Measurements from ENCODE around the gene KCNJ10.
"Not testable (repeated sequence)": the region's sequence is repeated elsewhere in the genome, so short reads cannot be mapped to it uniquely, and the experiment has no call there.

The KCNJ10 gene

DNA sequence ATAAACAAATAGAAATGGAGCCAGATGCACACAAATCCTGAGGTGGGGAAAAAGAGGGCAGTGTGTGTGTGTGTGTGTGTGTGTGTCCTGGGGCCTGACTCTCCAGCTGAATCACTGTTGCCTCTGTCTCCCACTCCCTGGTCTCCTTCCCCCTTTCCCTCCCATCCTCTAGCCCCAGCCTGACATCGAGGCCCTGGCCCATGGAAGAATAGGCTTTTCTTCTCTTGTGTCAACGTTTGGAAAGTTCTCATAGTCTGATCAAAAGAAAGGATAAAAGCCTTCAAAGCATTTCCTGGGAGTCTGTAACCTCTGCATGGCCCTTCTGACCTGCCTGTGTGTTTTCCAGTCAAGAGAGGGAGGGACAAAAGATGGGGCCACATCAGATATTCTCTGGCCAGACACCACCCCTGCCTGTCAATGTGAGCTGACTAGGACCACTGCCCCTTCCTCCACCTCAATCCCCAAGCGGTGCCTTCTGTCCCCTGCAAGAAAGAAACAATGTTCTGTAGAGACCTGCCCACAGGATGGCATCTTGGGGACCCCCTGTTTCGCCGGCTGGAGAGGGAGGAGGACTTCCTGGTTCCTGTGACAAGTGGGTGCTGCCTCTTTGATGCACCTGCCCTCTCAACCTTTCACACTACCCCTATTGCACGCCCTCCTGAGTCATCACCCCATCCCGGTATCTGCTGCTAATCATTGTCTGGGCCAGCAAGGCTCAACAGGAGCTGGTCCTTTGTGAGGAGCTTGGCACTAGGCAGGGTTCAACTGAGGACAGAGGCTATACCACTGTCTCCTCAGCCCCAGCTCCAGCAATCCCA is 16.2 kb downstream of the KCNJ10 start:
- DNase-seq = no peak

DNA sequence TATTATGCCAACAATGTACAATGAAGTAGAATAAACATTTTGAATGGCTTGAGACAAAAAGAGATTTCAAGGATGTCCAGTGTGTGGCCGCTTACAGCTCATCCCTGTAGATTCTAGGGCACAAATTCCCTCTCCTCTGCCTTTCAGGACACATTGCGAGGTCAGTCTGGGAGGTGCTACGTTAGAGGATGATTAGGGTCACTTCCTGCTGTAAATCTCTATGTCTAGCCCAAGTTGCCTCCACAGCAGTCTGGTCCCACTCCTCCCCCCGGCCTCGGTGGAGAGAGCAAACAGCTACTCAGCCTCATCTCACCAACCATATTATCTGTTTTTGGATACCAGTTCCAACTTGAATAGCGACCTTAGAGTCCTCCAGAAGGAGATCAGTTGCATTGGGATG is 17.0 kb downstream of the KCNJ10 start:
- no peak for DNase-seq

DNA sequence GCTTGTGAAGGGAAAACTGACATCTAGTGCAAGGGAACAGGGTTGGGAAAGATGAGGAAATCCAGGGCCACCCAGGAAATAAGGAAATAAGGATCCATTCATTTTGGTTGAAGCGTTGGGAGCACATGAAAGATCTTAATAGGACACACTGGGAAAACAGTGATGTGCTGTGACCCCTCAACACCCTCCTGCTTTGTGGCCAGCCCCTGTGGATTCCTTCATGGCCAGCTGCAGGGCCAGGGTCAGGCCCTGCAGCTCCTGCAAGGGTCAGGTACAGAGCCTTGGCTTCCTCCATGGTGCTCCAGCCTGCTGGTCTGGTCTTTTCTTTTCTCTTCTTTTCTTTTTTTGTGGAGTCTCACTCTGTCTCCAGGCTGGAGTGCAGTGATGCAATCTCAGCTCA is 19.3 kb downstream of the KCNJ10 start:
- DNase-seq = no peak

DNA sequence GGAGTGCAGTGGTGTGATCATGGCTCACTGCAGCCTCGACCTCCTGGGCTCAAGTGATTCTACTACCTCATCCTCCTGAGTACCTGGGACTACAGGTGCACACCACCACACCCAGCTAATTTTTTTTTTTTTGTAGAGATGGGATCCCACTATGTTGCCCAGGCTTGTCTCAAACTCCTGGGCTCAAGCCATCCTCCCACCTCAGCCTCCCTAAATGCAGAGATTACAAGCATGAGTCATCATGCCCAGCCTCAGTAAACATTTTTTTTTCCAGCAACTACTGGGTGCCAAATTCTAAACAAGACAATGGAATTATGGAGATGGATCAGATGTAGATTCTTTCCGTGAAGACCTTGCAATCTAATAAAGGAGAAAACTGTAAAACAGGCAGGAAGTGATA is 19.8 kb downstream of the KCNJ10 start:
- not testable (repeated sequence) for DNase-seq

DNA sequence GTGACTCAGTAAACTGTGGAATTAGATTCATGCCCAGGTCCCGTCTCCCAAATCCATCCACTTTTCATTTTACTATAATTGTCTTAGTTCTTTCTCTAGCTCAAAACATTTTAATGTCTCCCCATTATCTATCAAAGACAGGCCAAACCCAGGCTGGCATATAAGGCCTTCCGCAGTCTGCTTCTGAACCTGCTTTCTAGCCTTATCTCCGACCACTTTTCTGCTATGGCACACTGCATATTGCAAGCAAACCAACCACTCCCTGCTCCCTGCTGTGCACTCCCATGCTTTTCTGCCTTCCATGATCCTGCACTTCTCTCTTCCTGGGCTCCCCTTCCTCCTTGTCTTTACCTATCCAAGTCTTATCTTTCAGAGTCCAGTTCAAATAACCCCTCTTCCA is 20.9 kb downstream of the KCNJ10 start:
- DNase-seq = no peak

DNA sequence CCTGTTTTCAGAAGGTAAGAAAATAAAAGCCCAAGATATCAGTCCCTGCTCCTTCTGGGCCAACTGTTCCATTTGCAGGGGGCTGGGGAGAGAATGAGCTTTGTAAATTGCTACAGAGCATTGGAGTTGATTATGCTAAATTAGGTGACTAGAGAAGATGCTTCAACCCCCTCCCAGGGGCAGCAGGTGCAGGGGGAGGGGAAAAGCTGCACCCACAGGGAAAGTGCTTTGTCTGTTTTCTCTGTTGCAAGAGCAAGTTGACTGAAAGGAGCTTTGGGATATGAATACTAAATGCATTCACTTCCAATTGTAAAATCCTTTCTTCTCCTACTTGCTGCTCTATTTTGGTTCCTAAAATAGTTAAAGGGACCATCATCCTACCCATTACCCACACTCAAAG is 21.6 kb downstream of the KCNJ10 start:
- no peak for DNase-seq

DNA sequence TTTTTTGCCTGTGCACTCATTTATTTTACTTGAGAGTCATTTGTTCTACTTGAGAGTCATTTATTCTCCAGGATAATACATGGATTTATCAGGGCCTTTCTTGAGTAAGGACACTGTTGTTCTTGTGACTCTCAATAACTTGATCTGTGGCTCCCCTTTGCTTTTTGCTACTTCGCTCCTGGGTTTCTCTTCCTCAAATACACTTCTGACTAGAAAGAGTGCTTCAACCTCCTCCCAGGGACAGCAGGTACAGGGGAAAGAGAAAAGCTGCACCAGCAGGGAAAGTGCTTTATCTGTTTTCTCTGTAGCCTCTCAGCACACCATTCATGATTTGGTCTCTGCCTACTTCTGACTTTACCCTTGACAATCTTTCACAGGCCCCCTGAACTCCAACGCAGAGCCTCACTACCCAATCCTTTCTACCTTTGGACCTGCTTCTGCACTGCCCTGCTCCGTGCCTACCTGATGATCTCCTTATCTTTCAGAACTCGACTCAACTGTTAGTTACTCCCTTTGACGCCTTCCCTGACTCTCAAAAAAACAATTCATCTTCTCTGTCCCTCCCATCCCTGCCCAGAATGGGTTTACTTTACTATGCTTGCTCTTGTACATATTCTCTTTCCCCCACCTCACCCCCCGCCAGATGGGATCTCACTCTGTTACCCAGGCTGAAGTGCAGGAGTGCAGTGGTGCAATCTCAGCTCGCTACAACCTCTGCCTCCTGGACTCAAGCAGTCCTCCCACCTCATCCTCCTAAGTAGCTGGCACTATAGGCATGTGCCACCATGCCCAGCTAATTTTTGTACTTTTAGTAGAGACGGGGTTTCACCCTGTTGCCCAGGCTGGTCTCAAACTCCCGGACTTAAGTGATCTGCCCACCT is 22.6 kb downstream of the KCNJ10 start:
- DNase-seq = no peak

DNA sequence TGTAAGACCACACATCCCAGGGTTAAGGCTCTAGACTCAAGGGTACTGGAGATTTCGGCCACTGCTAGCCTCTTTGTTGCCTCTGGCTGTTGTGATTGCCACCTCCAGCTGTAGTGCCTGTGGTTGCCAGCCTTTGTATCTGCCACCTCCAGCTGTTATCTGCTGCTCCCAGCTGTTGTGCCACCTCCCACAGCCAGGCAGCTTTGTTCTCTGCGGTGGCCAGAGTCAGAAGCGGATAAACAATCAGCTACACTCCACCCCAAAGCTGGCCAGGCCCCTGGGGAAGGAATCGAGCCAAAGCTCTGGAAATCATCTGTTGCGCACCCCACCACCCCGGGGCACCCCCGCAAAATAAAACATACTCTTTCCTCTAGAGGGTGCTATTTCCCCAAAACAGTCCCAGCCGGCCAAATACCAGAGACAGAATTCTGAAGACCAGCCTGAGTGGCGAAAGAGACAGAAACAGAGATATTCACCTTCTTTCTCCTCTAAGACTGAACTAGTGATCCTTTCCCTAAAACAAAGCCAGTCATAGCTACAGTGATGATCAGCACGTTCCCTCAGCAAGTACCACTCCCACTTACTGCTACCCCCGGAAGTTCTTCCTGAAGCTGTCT is 23.4 kb downstream of the KCNJ10 start:
- peak; percentile 11 to 41 for DNase-seq

DNA sequence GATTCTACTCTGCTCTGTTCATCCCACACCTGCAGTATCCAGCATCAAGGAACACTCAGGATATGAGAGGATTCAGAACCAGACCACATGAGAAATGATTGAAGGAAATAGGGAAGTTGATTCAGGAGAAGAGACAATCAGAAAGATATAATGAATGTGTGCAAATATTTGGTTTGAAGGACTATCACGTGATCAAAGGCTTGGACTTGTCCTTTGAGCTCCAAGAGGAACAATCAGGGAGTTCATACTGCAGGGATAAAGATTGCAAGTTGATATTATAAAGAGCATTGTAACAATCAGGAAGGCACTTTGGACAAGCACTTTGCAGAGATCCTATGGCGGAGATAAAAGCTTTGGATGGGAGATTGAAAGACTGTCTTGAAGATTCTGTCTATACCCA is 24.3 kb downstream of the KCNJ10 start:
- no peak for DNase-seq

DNA sequence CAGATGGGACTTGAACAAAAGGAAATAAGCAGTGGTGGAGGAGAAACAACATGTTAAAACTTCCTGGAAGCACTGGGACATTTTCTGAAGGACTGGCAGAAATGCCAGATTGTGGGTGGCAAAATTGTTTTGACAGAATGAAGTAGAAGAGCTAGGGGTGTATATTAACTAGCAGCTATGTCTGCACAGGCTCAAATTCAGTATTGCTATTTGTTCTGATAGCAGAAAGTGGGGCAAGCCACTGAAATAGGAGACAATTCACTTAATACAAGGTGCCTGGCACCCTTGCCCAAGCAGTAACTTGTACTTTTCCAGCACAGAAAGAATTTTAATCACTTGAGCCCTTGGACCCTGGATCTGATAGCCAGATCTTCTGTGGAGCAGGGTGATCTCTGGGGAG is 26.4 kb downstream of the KCNJ10 start:
- no peak for DNase-seq

DNA sequence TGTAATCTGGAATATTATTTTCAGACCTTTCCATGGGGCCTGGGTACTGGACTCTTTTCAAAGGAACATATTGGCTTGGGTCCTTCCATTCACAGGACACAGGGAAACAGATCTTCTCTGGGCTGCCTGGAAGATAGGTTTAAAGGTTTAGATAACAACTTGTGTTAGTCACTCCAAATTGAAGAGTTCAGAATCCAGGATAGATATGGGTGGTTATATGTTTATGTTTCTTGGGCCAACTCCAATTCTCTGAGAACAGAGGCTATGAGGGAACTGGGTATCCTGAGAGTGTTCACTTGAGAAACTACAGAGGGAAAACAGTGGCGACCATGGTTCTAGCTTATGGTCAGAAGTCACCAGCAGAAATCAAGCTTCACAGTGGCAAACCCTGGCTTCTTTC is 29.5 kb downstream of the KCNJ10 start:
- no peak for DNase-seq

DNA sequence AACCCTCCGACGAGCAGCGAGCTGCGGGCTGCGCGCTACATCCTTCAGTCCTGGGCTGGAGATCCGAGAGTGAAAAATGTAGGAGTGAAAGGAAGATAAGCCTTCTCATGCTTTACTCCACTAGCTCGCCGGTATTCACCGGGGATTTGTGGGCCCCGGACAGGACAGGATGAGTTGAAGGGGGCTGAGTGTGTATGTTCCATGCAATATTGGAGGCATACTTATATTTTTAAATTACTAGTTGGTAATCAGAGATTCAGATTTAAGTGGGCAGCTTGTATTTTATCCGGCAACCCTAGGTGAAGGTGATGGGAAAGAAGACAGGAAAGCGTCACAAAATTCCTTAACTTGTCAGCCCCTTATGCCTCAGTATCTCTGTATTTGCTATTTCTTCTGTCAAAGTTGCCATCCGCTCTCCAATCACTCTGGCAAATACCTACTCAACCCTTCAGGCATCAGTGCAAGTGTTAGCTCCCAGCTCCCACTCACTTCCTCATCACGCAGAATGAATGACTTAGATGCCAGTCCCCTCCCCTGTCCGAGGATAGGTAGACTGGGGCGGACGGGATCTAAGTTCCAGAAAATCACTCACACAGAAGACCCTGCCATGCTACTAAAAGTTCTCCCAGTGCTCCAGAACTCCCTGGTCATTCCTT is 37.7 kb downstream of the KCNJ10 start:
- peak in 1 of 2 experiments; percentile 17 for DNase-seq

DNA sequence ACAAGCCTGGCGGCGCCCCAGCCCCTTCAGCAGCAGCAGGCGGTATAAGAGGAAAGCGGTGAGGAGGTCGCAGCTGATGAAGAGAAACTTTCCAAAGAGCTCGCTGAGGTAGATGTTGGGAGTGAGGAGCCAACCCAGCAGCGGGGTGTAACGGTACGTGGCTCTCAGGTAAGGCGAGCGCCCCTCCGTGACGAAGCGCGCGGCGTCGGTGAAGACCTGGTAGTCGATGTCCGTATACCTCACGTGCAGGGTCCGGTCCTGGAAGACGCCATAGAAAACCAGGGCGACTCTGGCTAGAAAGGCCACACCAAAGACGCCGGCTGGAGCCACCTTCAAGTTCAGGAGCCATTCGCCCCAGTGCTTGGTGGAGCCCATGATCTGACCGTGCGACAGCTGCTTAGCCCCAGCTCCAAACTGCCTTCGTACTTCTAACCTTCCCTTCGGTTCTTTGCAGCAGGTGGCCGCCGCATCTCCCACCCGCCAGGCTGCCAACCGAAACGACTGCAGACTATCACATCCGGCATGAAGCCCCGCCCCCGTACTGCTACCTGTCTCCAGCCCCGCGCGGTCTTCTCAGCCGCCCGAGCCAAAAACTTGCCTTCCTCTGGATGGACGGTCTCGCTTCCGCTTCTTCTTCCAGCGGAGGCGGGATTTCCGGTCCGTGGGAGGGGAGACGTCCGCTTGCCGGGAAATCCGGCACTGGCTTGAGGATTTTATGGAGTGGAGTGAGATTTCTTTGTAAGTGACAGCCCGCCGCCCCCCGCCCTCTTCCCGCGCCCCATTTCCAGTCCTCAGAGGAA is 38.4 kb downstream of the KCNJ10 start, which contains the start of gene PIGM:
TSS of gene PIGM (minus strand) at position 626 of the 800 bp plus-strand sequence. CDS start at position 375, 251 bp downstream.
- DNase-seq = peak; percentile 93 to 97

DNA sequence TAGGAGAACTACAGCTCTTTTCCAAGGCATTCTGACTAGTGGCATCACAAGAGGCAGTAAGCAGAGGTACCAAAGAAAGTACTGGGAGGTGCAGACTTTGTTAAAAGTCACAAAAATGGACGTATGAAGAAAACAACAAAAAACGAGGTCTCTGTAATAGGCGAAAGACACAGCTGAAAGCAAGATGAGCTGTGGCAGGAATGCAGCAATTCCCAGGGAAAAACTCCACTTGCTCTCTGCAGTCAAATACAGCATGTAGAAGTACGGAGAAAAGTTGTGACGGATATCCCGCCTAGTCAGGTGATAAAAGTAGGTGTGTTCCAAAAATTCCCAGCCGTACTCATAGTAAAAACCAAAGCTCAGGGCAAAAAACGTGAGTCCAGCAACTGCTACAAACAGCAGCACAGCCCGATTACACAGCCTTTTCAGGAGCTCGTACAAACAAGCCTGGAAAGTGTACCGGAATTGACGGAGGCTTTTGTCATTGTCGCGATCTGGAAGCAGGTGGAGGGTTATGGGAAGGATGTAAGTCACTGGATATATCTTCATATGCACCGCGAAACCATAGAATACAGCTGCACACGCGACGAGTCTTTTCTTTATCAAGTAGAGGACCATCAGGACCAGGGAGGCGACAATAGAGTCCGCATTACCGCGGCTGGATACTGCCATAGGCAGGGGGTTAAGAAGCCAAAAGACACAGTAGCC is 39.1 kb downstream of the KCNJ10 start:
- DNase-seq = peak; percentile 9 to 36

DNA sequence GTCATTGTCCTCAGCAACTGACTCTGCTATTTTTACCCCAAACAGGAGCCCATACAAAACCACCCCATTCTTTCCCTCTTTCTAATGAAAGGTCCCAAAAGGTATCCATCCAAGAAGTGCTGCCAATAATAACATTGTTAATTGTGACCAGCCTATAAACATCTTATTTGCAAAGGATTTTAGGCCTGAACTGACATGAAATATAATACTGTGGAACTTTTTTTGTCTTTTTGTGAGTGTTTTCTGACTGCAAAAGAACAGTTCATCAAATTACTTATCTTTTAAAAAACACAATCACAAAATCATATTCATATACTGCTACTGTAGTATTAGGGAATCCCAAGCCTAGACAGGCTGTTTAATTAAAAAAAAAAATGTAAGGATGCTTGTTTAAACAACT is 41.5 kb downstream of the KCNJ10 start:
- DNase-seq = no peak

DNA sequence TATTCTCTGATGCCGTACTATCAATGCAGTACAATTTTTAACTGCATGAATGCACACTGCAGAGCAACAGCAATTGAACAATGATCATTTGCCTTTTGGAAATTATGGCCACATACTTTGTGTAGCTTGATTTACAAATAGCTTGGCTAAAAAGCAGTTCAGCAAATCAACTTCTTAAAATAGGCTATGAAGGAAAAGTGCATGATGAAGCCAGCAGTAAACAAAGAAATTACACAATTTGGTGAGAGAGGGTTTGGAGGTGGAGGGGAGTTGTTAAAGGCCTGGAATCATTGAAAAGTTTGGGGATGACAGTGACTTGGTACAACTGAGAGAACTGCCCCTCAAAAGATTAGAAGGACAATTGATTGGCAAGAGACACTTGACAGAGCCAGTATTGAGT is 44.6 kb downstream of the KCNJ10 start:
- DNase-seq = no peak

DNA sequence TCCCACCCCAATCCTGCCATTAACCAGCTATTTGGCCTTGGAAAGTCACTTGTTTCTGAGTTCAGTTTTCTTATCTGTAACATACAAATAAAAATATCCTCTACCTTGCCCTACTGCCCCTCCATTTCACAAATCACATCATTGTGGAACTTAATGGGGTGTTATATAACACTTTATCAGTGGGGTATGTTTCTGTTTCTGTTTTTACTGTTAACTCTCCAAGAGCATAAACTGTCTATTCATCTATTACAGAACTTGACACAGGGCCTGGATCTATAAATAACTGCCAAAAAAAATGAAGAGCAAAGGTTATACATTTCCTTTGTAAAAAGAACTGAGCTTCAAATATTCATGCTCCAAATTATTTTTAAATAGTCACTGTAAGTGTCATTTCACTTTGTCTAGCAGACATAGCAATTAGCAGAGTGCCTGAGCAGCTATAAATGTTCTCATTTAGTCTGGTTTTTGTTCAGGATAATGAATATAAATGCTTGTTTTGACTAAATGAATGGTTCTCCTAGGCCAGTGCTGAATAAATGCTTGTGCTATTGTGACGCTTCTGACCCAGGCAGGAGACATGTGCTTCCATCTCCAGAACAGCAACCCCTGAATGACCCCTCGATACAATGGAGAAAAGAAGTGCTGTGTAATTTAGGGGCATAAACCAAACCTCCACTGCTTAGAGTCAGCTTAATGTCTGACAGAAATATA is 45.6 kb downstream of the KCNJ10 start:
- DNase-seq = no peak

DNA sequence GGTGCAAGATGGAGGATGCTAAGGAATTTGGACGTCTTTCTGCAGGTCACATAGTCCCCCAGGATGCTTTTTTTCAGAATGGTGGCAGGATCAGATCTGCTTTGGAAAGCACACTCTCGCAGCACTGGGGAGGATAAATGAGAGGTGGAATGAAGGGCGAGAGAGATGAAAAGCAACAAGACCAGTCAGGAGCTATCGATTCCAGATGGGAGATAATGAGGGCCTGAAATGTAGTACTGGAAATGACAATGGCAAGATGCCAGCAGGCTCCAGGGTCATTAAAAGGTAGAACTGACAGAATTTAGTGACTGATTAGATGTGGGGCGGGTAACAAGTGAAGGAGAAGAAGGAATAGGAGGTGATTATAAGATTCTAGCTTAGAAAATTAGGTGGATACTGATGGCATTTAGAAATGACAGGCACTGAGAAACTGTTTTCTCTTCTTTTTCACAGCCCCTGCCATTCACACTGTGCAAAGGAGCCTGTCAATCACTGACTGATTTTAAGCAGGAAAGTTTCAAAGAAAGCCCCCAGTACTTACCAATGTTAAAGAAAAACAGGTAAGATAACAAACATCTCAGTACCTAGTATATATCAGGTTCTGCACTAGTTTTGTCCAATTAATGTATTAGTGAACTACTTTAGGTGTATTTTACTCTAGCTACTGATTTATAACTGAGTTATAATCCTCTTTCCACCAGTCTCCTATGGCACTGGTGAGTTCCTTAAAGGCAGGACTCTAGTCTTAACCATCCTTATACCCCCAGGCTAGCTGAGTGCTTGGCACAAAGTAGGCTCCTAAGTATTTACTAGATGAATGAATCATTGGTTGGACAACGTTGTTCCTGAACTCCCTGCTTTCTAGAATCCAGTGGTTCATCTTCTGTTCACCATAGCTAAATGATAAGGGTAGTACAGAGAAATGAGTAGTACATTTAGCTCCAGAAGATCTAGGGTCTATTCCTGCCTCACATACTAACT is 47.3 kb downstream of the KCNJ10 start:
- peak in 1 of 2 experiments; percentile 50 for DNase-seq

DNA sequence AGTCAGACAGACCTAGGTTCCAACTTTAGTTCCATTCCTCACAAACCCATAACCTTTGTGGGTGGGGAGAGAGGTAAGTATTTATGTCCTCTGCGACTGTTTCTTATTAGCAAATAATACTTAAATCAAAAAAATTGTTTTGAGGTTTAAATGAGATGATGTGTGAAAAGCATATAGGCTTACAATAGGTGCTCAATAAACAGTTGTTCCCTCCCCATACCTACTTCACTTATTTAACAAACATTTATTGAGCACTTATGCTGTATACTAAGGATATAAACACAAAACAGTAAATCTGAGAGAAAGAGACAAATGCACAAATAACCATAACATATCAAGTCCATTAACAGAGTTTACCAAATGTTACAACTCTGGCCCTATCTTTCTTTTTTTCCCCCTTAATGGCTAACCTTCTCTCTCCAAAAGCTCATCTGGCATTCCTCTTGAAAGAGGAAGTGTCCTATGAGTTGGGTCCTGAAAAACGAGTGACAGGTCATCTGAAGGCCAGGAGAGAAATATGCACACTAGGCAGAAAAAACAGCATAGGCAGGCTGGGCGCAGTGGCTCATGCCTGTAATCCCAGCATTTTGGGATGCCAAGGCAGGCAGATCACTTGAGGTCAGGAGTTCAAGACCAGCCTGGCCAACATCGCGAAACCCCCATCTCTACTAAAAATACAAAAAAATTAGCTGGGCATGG is 48.4 kb downstream of the KCNJ10 start:
- DNase-seq = no peak

Data from NCI-H524 (cell line).